Measurements from ENCODE around the gene LAMA2. TPM values are rescaled to one million over a fixed set of nuclear protein-coding genes. Genes with fewer than 3 reads are reported as not detected.

LAMA2 gene
- polyA plus RNA-seq, 1 of the 3 experiments (the other 2 are of a cell fraction): 0.92 TPM

- Histone ChIP-seq H3F3A (replicated peaks; ENCODE audit: insufficient read depth) (no peaks in the 10 kb centered on the region), H3K79me2 (ENCODE audit: insufficient read depth) (no peaks in the 10 kb centered on the region), H3K4me1 (ENCODE audit: control insufficient read depth in 1 of 2, insufficient read depth in 2 of 2, low read depth in 1 of 2, low read length in 1 of 2) (no peaks in the 10 kb centered on the region), H3K4me2 (no peak overlapping the region), H3K9me3 (no peaks in the 10 kb centered on the region), H3K9me2 (no peaks in the 10 kb centered on the region), H3K4me3 (ENCODE audit: low read depth in 2 of 2, low read length in 1 of 2) (no peak overlapping the region), H3K36me3 (replicated peaks in 1 of 2; ENCODE audit: control insufficient read depth in 1 of 2, insufficient read depth in 2 of 2, low read length in 1 of 2) (no peaks in the 10 kb centered on the region), H2AFZ (ENCODE audit: low read depth) (no peak overlapping the region), H4K20me1 (ENCODE audit: insufficient read depth) (no peaks in the 10 kb centered on the region), H3K9ac (no peak overlapping the region), H3K27me3 (ENCODE audit: insufficient read depth) (no peaks in the 10 kb centered on the region), H3K27ac (ENCODE audit: low read depth in 2 of 2, low read length in 1 of 2) (no peak overlapping the region)
- POLR2A ChIA-PET: no interaction called here
- no peak for DNase-seq
- CTCF ChIA-PET: no interaction called here
- TF ChIP-seq RCOR1 (IDR thresholded peaks at IDR 0.05; ENCODE audit: low read length) (no peak), RFX5 (IDR thresholded peaks at IDR 0.05; ENCODE audit: low read length) (no peak), GATA2 (CRISPR knock-in tag; IDR thresholded peaks at IDR 0.05) (no peak), FOXJ3 (CRISPR knock-in tag; IDR thresholded peaks at IDR 0.05) (no peak), FOXM1 (IDR thresholded peaks at IDR 0.05; ENCODE audit: low read depth) (no peak), SIN3A (IDR thresholded peaks at IDR 0.05; ENCODE audit: borderline replicate concordance, low read depth, low read length) (no peak), JUND (IDR thresholded peaks at IDR 0.05) (no peak), FOSL2 (IDR thresholded peaks at IDR 0.05; ENCODE audit: borderline replicate concordance, low read depth) (no peak), YY1 (IDR thresholded peaks at IDR 0.05; ENCODE audit: low read depth) (no peak), SMC3 (IDR thresholded peaks at IDR 0.05; ENCODE audit: low read depth, low read length) (no peak), POLR2AphosphoS5 (IDR thresholded peaks at IDR 0.05; ENCODE audit: low read depth, low read length) (no peak), TCF12 (IDR thresholded peaks at IDR 0.05) (no peak), MXI1 (IDR thresholded peaks at IDR 0.05; ENCODE audit: low read depth, low read length) (no peak), PBX3 (IDR thresholded peaks at IDR 0.05) (no peak), RXRA (IDR thresholded peaks at IDR 0.05; ENCODE audit: borderline replicate concordance, low read depth) (no peak), GABPA (IDR thresholded peaks at IDR 0.05; ENCODE audit: low read depth) (no peak), NFIC (IDR thresholded peaks at IDR 0.05; ENCODE audit: borderline replicate concordance) (no peak), TAF1 (IDR thresholded peaks at IDR 0.05; ENCODE audit: borderline replicate concordance, low read depth, low read length) (no peak)
- WGBS (ENCODE audit: low lambda C conversion rate): 0% methylated on average over 1 of the region's 1 CpG
These were observed 143.7 kb downstream of the LAMA2 start for GRCh38 chr6:129026601-129027000.

- no peaks in the 10 kb centered on the region for H3K9me2 ChIP-seq
- H3K4me2 ChIP-seq: no peak overlapping the region
- H3K27me3 ChIP-seq (ENCODE audit: insufficient read depth): no peaks in the 10 kb centered on the region
- no peak for TF ChIP-seq JUND (IDR thresholded peaks at IDR 0.05)
- TF ChIP-seq RFX5 (IDR thresholded peaks at IDR 0.05; ENCODE audit: low read length): no peak
- no peak for TF ChIP-seq EP300 (IDR thresholded peaks at IDR 0.05; ENCODE audit: borderline replicate concordance in 1 of 2, low read depth in 1 of 2, low read length in 1 of 2)
- no peak for TF ChIP-seq POLR2AphosphoS5 (IDR thresholded peaks at IDR 0.05; ENCODE audit: low read depth, low read length)
- TF ChIP-seq MAX (IDR thresholded peaks at IDR 0.05; ENCODE audit: low read depth): no peak
- TF ChIP-seq TAF1 (IDR thresholded peaks at IDR 0.05; ENCODE audit: borderline replicate concordance, low read depth, low read length): no peak
- TF ChIP-seq FOSL2 (IDR thresholded peaks at IDR 0.05; ENCODE audit: borderline replicate concordance, low read depth): no peak
- H3K4me3 ChIP-seq (ENCODE audit: low read depth in 2 of 2, low read length in 1 of 2): no peak overlapping the region
- 9% methylated on average over 2 of the region's 2 CpGs for WGBS (ENCODE audit: low lambda C conversion rate)
- no peak for DNase-seq
- H3K79me2 ChIP-seq (ENCODE audit: insufficient read depth): no peaks in the 10 kb centered on the region
- CTCF ChIA-PET: no interaction called here
- H3K9me3 ChIP-seq: no peaks in the 10 kb centered on the region
- H3K4me1 ChIP-seq (ENCODE audit: control insufficient read depth in 1 of 2, insufficient read depth in 2 of 2, low read depth in 1 of 2, low read length in 1 of 2): no peaks in the 10 kb centered on the region
- H3K9ac ChIP-seq: no peak overlapping the region
- POLR2A ChIA-PET: no interaction called here
- no peaks in the 10 kb centered on the region for H4K20me1 ChIP-seq (ENCODE audit: insufficient read depth)
- H3K36me3 ChIP-seq (replicated peaks in 1 of 2; ENCODE audit: control insufficient read depth in 1 of 2, insufficient read depth in 2 of 2, low read length in 1 of 2): no peaks in the 10 kb centered on the region
- no peaks in the 10 kb centered on the region for H3F3A ChIP-seq (replicated peaks; ENCODE audit: insufficient read depth)
- H3K27ac ChIP-seq (ENCODE audit: low read depth in 2 of 2, low read length in 1 of 2): no peak overlapping the region
- no peak overlapping the region for H2AFZ ChIP-seq (ENCODE audit: low read depth)
These were observed 146.8 kb downstream of the LAMA2 start for GRCh38 chr6:129029778-129030177.

Measured in SK-N-SH (cell line).